ENCODE results near the gene ATG9B.

- TF ChIP-seq CTCF (IDR thresholded peaks at IDR 0.05): no peak
- TF ChIP-seq TCF7L2 (IDR thresholded peaks at IDR 0.05; ENCODE audit: low read depth, low read length): no peak
- no peak for TF ChIP-seq POLR2AphosphoS5 (IDR thresholded peaks at IDR 0.05; ENCODE audit: low read depth, low read length)
- TF ChIP-seq REST (IDR thresholded peaks at IDR 0.05; ENCODE audit: insufficient read depth in 1 of 2, low read depth in 2 of 2, low read length in 1 of 2): no peak
These were observed 56.1 kb downstream of the ATG9B start for GRCh38 chr7:150968056-150968733.

All from Panc1 (cell line).